HCT116 (cell line): Measurements from ENCODE around the gene MAP1LC3B.

ENCODE experiments used
- POLR2A ChIP-seq: IDR thresholded peaks from 2 replicates; pipeline ENCODE4 v1.7.0; 2011; ENCODE audit warnings: borderline replicate concordance; ENCODE audit not compliant: insufficient read depth, insufficient read length; ENCODE audit errors: extremely low read depth
- YY1 ChIP-seq: IDR thresholded peaks from 2 replicates; pipeline ENCODE4 v1.6.1; 2011; ENCODE audit warnings: low read length, low read depth, moderate library complexity, mild to moderate bottlenecking; ENCODE audit not compliant: insufficient replicate concordance; ENCODE audit errors: extremely low read depth
- ZNF274 ChIP-seq: fragments of 200-500 bp; sonication (Bioruptor generic); IDR thresholded peaks from 2 replicates; pipeline ENCODE4 v1.6.1; 2014; ENCODE audit warnings: mild to moderate bottlenecking, low read depth, low read length, inconsistent platforms
- TF ChIP-seq, protein P1 (sequence below), 3 experiments: fragments of 200-600 bp in 1 of 3; sonication (generic) in 1 of 3; IDR thresholded peaks in 2 of 3; conservative IDR thresholded peaks in 1 of 3; 2 replicates each; pipeline ENCODE4 v1.5.1; 2012 to 2017; ENCODE audit warnings: low read depth in 2 of 3, low read length in 2 of 3, antibody characterized with exemption in 1 of 3, borderline replicate concordance in 1 of 3, control low read depth in 1 of 3, mild to moderate bottlenecking in 1 of 3, mixed read lengths in 1 of 3, mixed run types in 1 of 3, moderate library complexity in 1 of 3; ENCODE audit not compliant: insufficient read depth in 1 of 3

DNA sequence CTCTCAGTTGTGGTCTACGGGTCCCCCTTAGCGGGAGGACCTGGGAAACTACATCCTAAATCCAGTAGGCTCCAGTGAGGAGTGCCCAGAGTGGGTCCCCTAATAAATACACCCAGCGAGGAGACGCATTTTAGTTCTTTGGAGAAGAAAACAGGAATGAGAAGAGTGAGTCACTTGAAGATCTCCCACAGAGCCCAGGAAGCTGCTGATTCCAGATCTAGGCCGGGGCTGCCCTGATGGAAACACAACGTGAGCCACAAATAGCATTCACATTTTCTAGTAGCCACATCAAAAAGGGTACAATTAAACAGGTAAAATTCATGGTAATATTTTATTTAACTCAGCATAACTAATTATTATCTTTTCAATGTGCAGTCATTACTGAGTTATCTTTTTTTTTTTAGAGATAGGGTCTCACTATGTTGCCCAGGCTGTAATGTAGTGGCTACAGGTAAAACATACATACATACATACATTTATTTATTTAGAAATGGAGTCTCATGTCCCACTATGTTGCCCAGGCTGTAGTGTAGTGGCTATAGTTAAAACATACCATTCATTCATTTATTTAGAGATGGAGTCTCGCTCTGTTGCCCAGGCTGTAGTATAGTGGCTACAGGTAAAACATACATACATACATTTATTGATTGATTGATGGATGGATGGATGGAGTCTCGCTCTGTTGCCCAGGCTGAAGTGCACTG is 30.1 kb upstream of the MAP1LC3B start:
- TF ChIP-seq POLR2A, result no peak
- TF ChIP-seq, protein P1, sequence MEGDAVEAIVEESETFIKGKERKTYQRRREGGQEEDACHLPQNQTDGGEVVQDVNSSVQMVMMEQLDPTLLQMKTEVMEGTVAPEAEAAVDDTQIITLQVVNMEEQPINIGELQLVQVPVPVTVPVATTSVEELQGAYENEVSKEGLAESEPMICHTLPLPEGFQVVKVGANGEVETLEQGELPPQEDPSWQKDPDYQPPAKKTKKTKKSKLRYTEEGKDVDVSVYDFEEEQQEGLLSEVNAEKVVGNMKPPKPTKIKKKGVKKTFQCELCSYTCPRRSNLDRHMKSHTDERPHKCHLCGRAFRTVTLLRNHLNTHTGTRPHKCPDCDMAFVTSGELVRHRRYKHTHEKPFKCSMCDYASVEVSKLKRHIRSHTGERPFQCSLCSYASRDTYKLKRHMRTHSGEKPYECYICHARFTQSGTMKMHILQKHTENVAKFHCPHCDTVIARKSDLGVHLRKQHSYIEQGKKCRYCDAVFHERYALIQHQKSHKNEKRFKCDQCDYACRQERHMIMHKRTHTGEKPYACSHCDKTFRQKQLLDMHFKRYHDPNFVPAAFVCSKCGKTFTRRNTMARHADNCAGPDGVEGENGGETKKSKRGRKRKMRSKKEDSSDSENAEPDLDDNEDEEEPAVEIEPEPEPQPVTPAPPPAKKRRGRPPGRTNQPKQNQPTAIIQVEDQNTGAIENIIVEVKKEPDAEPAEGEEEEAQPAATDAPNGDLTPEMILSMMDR (IDR thresholded peaks at IDR 0.05 in 2 of 3, conservative IDR thresholded peaks at IDR 0.05 in 1 of 3; ENCODE audit: borderline replicate concordance in 1 of 3, insufficient read depth in 1 of 3, low read depth in 2 of 3, low read length in 2 of 3), result no peak
- no peak for TF ChIP-seq YY1
- no peak for TF ChIP-seq ZNF274
